Activated CD8-positive, alpha-beta T cell treated with anti-CD3 and anti-CD28 coated beads, Interleukin-2, amount 10 ng/mL, durations not matched to agents 7 days and 5 days (primary cell): Measurements from ENCODE around the gene TNFRSF14. TPM values are rescaled to one million over a fixed set of nuclear protein-coding genes. Genes with fewer than 3 reads are reported as not detected.
A peak's percentile ranks its signal among the peaks of the same experiment; 100 is the strongest.

Source experiments
- ATAC-seq: fragments of 150-1000 bp; cut with Tn5 transposase; one replicate; pipeline ENCODE4 v1.10.0; 2021; ENCODE audit warnings: moderate library complexity
- CTCF ChIA-PET: fragments of 350-600 bp; sonication (Branson Sonifier 250); formaldehyde crosslinking; loops from one replicate; lab custom pipeline; 2021; ENCODE audit warnings: antibody characterized with exemption; lab: Charles Lee
- POLR2A ChIA-PET: fragments of 350-600 bp; sonication (Branson Sonifier 250); formaldehyde crosslinking; loops from one replicate; lab custom pipeline; 2021; ENCODE audit warnings: antibody characterized with exemption; lab: Charles Lee
- DNase-seq: peaks from one replicate; pipeline ENCODE4 v3.0.0-alpha.2; 2020
- H3K27ac Mint-ChIP-seq: one replicate; pipeline ENCODE4 v1.8.0; 2021; ENCODE audit warnings: mild to moderate bottlenecking, mixed read lengths
- H3K27me3 Mint-ChIP-seq: one replicate; pipeline ENCODE4 v1.8.0; 2021; ENCODE audit warnings: low read depth, mixed read lengths
- H3K36me3 Mint-ChIP-seq: one replicate; pipeline ENCODE4 v1.8.0; 2021; ENCODE audit warnings: low read depth, mixed read lengths
- H3K4me1 Mint-ChIP-seq: one replicate; pipeline ENCODE4 v1.8.0; 2021; ENCODE audit warnings: low read depth, mixed read lengths
- H3K4me3 Mint-ChIP-seq: one replicate; pipeline ENCODE4 v1.8.0; 2021; ENCODE audit warnings: mild to moderate bottlenecking, mixed read lengths
- H3K9me3 Mint-ChIP-seq: one replicate; pipeline ENCODE4 v1.8.0; 2022; ENCODE audit warnings: mixed read lengths; ENCODE audit not compliant: insufficient read depth
- total RNA-seq, 2 experiments: library from RNA; stranded (reverse); gene quantifications; one replicate each; pipeline ENCODE4 v1.2.3, GENCODE V29; 2021

Gene TNFRSF14
- total RNA-seq, 2 experiments from 2014 or later = 85.8 to 86.5 TPM

DNA sequence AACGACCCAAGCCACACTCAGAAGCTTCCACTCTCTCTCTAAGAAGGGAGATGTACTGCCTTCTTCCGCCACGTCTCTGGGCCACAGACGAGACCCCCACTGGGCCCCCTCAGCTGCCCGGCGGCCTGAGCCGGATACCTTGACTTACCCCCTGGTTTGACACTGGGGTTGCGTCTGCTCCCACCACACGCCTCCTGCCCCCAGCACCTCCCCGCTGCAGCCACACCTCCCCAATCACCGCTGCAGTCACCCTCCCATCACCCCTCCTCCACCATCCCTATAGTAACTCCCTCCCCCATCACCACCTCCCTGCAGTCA lies 40.4 kb upstream of the TNFRSF14 start:
- Mint-ChIP-seq H3K27me3 (no peaks in the 10 kb centered on the region), H3K4me1 (no peaks in the 10 kb centered on the region), H3K27ac (no peak overlapping the region), H3K4me3 (no peak overlapping the region), H3K36me3 (peaks cover 31% of the 10 kb centered on the region), H3K9me3 (no peaks in the 10 kb centered on the region)
- ChIA-PET POLR2A (no interaction called here), CTCF (interaction anchor here (1.5 kb wide), 1 partner anchor 9 kb away, joined by 3 read pairs; no protein-coding TSS in a partner anchor)
- no peak for DNase-seq
- no peak for ATAC-seq

- Mint-ChIP-seq H3K9me3 (no peaks in the 10 kb centered on the region), H3K4me1 (no peaks in the 10 kb centered on the region), H3K4me3 (no peak overlapping the region), H3K36me3 (peaks cover 35% of the 10 kb centered on the region), H3K27me3 (no peaks in the 10 kb centered on the region), H3K27ac (no peak overlapping the region)
- no peak for ATAC-seq
- ChIA-PET CTCF (no interaction called here), POLR2A (no interaction called here)
- DNase-seq = no peak
These were observed 40.0 kb upstream of the TNFRSF14 start for GRCh38 chr1:2516124-2516523.

DNA sequence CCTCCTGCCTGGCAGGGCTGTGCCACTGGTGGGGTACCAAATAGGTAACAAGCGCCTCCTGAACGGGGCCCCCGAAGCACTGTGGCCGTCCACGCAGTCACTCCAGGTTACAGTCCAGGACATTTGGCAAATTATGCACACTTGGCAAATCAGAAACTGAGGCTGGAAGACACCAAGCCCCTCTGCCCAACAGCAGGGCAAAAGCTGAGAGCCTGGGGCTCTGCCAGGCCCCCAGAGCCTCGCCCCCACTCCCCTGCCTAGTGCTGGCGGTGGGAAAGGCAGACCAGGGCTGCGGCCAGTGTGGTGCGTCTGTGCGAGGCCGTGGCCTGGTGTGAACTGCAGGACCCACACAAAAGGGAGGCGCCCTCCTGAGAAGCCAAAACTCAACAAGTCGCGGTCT lies 39.2 kb upstream of the TNFRSF14 start:
- no peak for DNase-seq
- no peak overlapping the region for H3K27ac Mint-ChIP-seq
- H3K4me3 Mint-ChIP-seq = no peak overlapping the region
- H3K36me3 Mint-ChIP-seq = peaks cover 30% of the 10 kb centered on the region
- no peaks in the 10 kb centered on the region for H3K4me1 Mint-ChIP-seq
- CTCF ChIA-PET = interaction anchor here (0.7 kb wide), 1 partner anchor 54 kb away, joined by 3 read pairs; no protein-coding TSS in a partner anchor
- no peaks in the 10 kb centered on the region for H3K9me3 Mint-ChIP-seq
- ATAC-seq = no peak
- H3K27me3 Mint-ChIP-seq = no peaks in the 10 kb centered on the region
- POLR2A ChIA-PET = no interaction called here

DNA sequence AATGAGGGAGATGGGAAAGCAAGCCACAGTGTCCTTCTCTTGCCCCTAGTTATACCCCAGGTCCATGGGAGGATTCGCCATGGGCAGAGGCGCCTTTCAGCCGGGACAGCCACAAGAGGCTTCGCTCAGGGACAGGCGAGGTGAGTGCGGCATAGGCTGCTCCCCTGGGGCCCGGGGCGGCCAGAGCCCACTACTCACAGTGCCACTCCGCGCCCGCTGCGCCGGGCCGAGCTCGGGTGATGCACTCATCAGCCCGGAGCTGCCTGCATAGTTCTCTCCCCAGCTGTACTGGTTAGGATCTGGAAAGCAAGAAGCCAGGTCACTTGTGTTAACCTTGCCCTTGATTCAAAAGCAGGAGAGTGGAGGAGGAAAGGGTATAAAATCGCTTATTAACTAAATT lies 38.2 kb upstream of the TNFRSF14 start:
- Mint-ChIP-seq H3K4me1 (peaks cover 9% of the 10 kb centered on the region), H3K27ac (no peak overlapping the region), H3K4me3 (no peak overlapping the region), H3K27me3 (no peaks in the 10 kb centered on the region), H3K36me3 (peaks cover 38% of the 10 kb centered on the region), H3K9me3 (no peaks in the 10 kb centered on the region)
- CTCF ChIA-PET = no interaction called here
- DNase-seq = no peak
- no peak for ATAC-seq
- POLR2A ChIA-PET = interaction anchor here (0.6 to 0.9 kb wide), 2 partner anchors 9 to 43 kb away, joined by 3 to 4 read pairs; partner anchors contain the start of gene PANK4

- Mint-ChIP-seq H3K9me3 (no peaks in the 10 kb centered on the region), H3K36me3 (peaks cover 40% of the 10 kb centered on the region), H3K4me3 (no peak overlapping the region), H3K4me1 (peaks cover 15% of the 10 kb centered on the region), H3K27ac (no peak overlapping the region), H3K27me3 (no peaks in the 10 kb centered on the region)
- ChIA-PET POLR2A (interaction anchor here (0.6 to 0.9 kb wide), 2 partner anchors 8 to 43 kb away, joined by 3 to 4 read pairs; partner anchors contain the start of gene PANK4), CTCF (no interaction called here)
- DNase-seq = no peak
- no peak for ATAC-seq
These were observed 37.6 kb upstream of the TNFRSF14 start for GRCh38 chr1:2518528-2518927.

- H3K9me3 Mint-ChIP-seq = no peaks in the 10 kb centered on the region
- ChIA-PET CTCF (interaction anchor here (0.8 kb wide), 1 partner anchor 28 kb away, joined by 3 read pairs; no protein-coding TSS in a partner anchor), POLR2A (no interaction called here)
- H3K27me3 Mint-ChIP-seq = no peaks in the 10 kb centered on the region
- no peak overlapping the region for H3K4me3 Mint-ChIP-seq
- peaks cover 36% of the 10 kb centered on the region for H3K36me3 Mint-ChIP-seq
- H3K4me1 Mint-ChIP-seq = peaks cover 21% of the 10 kb centered on the region
- H3K27ac Mint-ChIP-seq = no peak overlapping the region
- DNase-seq = no peak
- no peak for ATAC-seq
These were observed 37.0 kb upstream of the TNFRSF14 start for GRCh38 chr1:2519029-2519685.

GRCh38 chr1:2519729-2520128 lies 36.4 kb upstream of the TNFRSF14 start:
- Mint-ChIP-seq H3K4me3 (no peak overlapping the region), H3K27me3 (no peaks in the 10 kb centered on the region), H3K4me1 (peaks cover 27% of the 10 kb centered on the region), H3K9me3 (no peaks in the 10 kb centered on the region), H3K27ac (no peak overlapping the region), H3K36me3 (peaks cover 39% of the 10 kb centered on the region)
- ChIA-PET CTCF (interaction anchor here (0.8 kb wide), 1 partner anchor 28 kb away, joined by 3 read pairs; no protein-coding TSS in a partner anchor), POLR2A (no interaction called here)
- DNase-seq (no peak), ATAC-seq (no peak)

- ChIA-PET POLR2A (no interaction called here), CTCF (interaction anchor here (0.8 kb wide), 1 partner anchor 27 kb away, joined by 3 read pairs; no protein-coding TSS in a partner anchor)
- ATAC-seq (no peak), DNase-seq (no peak)
- H3K4me1 Mint-ChIP-seq = peaks cover 32% of the 10 kb centered on the region
- no peaks in the 10 kb centered on the region for H3K27me3 Mint-ChIP-seq
- H3K9me3 Mint-ChIP-seq = no peaks in the 10 kb centered on the region
- no peak overlapping the region for H3K27ac Mint-ChIP-seq
- no peak overlapping the region for H3K4me3 Mint-ChIP-seq
- peaks cover 41% of the 10 kb centered on the region for H3K36me3 Mint-ChIP-seq
These were observed 36.0 kb upstream of the TNFRSF14 start for GRCh38 chr1:2520206-2520605.

DNA sequence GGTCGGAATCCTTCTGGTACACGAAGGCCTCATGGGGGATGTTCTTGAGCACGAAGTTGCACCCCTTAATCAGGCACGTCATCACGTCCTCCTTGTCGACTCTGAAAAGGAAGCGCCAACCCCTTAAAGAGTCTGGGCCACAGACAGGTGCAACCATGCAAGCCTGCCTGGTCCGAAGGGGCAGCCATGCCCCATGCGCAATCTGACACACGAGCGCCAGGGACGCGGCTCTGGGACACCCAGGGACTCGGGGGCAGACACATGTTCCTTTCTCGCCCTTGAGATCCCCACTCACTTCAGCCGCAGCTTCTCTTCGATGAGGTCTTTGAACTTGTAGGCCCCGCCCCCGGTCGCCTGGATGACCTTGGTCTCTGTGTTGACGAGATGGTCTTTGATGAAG lies 35.4 kb upstream of the TNFRSF14 start:
- CTCF ChIA-PET = no interaction called here

GRCh38 chr1:2522230-2522629 lies 33.9 kb upstream of the TNFRSF14 start:
- Mint-ChIP-seq H3K9me3 (no peaks in the 10 kb centered on the region), H3K27me3 (peaks cover 3% of the 10 kb centered on the region), H3K36me3 (peaks cover 38% of the 10 kb centered on the region), H3K4me1 (peaks cover 38% of the 10 kb centered on the region), H3K27ac (peak overlapping the region; percentile 91), H3K4me3 (no peak overlapping the region)
- ATAC-seq (no peak), DNase-seq (no peak)
- CTCF ChIA-PET = no interaction called here
- POLR2A ChIA-PET = no interaction called here

More for the DNA sequence above, 35.4 kb upstream of the TNFRSF14 start:
- Mint-ChIP-seq H3K9me3 (no peaks in the 10 kb centered on the region), H3K4me1 (peaks cover 32% of the 10 kb centered on the region), H3K27ac (no peak overlapping the region), H3K27me3 (no peaks in the 10 kb centered on the region), H3K36me3 (peaks cover 40% of the 10 kb centered on the region), H3K4me3 (no peak overlapping the region)
- DNase-seq (no peak), ATAC-seq (no peak)
- POLR2A ChIA-PET = no interaction called here

GRCh38 chr1:2523191-2523890 lies 32.8 kb upstream of the TNFRSF14 start:
- ChIA-PET CTCF (interaction anchor here (0.8 to 4.2 kb wide), 17 partner anchors 8 to 328 kb away, joined by 3 to 51 read pairs (median 5); partner anchors contain the start of genes FAAP20, PEX10 and TNFRSF14), POLR2A (interaction anchor here (1.0 to 4.8 kb wide), 8 partner anchors 13 to 110 kb away, joined by 3 to 96 read pairs (median 6); partner anchors contain the start of gene PEX10)
- H3K9me3 Mint-ChIP-seq = no peaks in the 10 kb centered on the region
- peak overlapping the region; percentile 91 for H3K27ac Mint-ChIP-seq
- DNase-seq (no peak), ATAC-seq (peak; percentile 21)
- H3K4me3 Mint-ChIP-seq = peak overlapping the region; percentile 81
- peaks cover 35% of the 10 kb centered on the region for H3K36me3 Mint-ChIP-seq
- H3K27me3 Mint-ChIP-seq = peaks cover 3% of the 10 kb centered on the region
- H3K4me1 Mint-ChIP-seq = peaks cover 40% of the 10 kb centered on the region
